Lower leg skin (tissue), 3 donors: Measurements from ENCODE around the gene MLF2.

Experiments used
- POLR2A ChIP-seq, 2 donors: fragments of 450-650 bp; IDR thresholded peaks; one replicate each; pipeline ENCODE4 v1.6.1; 2016 to 2017; ENCODE audit warnings: antibody characterized with exemption in 2 of 2, mild to moderate bottlenecking in 1 of 2, moderate library complexity in 1 of 2
- TF ChIP-seq, protein P1 (sequence below), 3 donors: fragments of 450-650 bp; IDR thresholded peaks; one replicate each; pipeline ENCODE4 v1.5.1; 2016; ENCODE audit warnings: antibody characterized with exemption in 3 of 3, mild to moderate bottlenecking in 3 of 3, moderate library complexity in 2 of 3

GRCh38 chr12:6699259-6699988 is 53.5 kb downstream of the MLF2 start:
- TF ChIP-seq, protein P1, sequence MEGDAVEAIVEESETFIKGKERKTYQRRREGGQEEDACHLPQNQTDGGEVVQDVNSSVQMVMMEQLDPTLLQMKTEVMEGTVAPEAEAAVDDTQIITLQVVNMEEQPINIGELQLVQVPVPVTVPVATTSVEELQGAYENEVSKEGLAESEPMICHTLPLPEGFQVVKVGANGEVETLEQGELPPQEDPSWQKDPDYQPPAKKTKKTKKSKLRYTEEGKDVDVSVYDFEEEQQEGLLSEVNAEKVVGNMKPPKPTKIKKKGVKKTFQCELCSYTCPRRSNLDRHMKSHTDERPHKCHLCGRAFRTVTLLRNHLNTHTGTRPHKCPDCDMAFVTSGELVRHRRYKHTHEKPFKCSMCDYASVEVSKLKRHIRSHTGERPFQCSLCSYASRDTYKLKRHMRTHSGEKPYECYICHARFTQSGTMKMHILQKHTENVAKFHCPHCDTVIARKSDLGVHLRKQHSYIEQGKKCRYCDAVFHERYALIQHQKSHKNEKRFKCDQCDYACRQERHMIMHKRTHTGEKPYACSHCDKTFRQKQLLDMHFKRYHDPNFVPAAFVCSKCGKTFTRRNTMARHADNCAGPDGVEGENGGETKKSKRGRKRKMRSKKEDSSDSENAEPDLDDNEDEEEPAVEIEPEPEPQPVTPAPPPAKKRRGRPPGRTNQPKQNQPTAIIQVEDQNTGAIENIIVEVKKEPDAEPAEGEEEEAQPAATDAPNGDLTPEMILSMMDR (IDR thresholded peaks at IDR 0.05) = no peak
- TF ChIP-seq POLR2A (IDR thresholded peaks at IDR 0.05) = no peak
